GM23338 (cell line): Measurements from ENCODE around the gene SH3D21. TPM values are rescaled to one million over a fixed set of nuclear protein-coding genes. Genes with fewer than 3 reads are reported as not detected.

Source experiments
- ATAC-seq: fragments of 200-7000 bp; cut with Tn5 transposase; 3 replicates; pipeline ENCODE4 v1.9.1; 2020
- DNase-seq: peaks from one replicate; pipeline ENCODE4 v3.0.0-alpha.2; 2015; ENCODE audit warnings: low spot score
- H2AFZ ChIP-seq: fragments of 200-600 bp; sonication (generic); 2 replicates; pipeline ENCODE4 v1.8.0; 2016; ENCODE audit warnings: antibody characterized with exemption, mild to moderate bottlenecking, moderate library complexity
- H3F3A ChIP-seq: fragments of 200-600 bp; sonication (generic); replicated peaks from 2 replicates; pipeline ENCODE4 v1.8.0; 2017; ENCODE audit warnings: antibody characterized with exemption, mixed run types, low read depth
- H3K27ac ChIP-seq: fragments of 200-600 bp; sonication (generic); 2 replicates; pipeline ENCODE4 v1.6.1; 2016; ENCODE audit warnings: low read depth
- H3K27me3 ChIP-seq: fragments of 200-600 bp; sonication (generic); 2 replicates; pipeline ENCODE4 v1.8.0; 2016; ENCODE audit warnings: mild to moderate bottlenecking, mixed run types, moderate library complexity; ENCODE audit not compliant: insufficient read depth
- H3K36me3 ChIP-seq: fragments of 200-600 bp; sonication (generic); 2 replicates; pipeline ENCODE4 v1.8.0; 2016; ENCODE audit warnings: mild to moderate bottlenecking; ENCODE audit not compliant: insufficient read depth
- H3K4me1 ChIP-seq: fragments of 200-600 bp; sonication (generic); 2 replicates; pipeline ENCODE4 v1.8.0; 2016; ENCODE audit warnings: mild to moderate bottlenecking, moderate library complexity; ENCODE audit not compliant: insufficient read depth
- H3K4me2 ChIP-seq: fragments of 200-600 bp; sonication (generic); 2 replicates; pipeline ENCODE4 v1.7.1; 2017; ENCODE audit warnings: mixed run types
- H3K4me3 ChIP-seq: fragments of 200-600 bp; sonication (generic); 2 replicates; pipeline ENCODE4 v1.6.1; 2016; ENCODE audit warnings: mixed run types
- H3K79me2 ChIP-seq: fragments of 200-600 bp; sonication (generic); replicated peaks from 2 replicates; pipeline ENCODE4 v1.8.0; 2017; ENCODE audit warnings: mild to moderate bottlenecking; ENCODE audit not compliant: insufficient read depth
- H3K9me2 ChIP-seq: fragments of 200-600 bp; sonication (generic); 2 replicates; pipeline ENCODE4 v1.8.0; 2017; ENCODE audit not compliant: insufficient read depth
- H4K20me1 ChIP-seq: fragments of 200-600 bp; sonication (generic); replicated peaks from 2 replicates; pipeline ENCODE4 v1.8.0; 2017; ENCODE audit warnings: mild to moderate bottlenecking; ENCODE audit not compliant: insufficient read depth
- H3K27ac Mint-ChIP-seq: 2 replicates; pipeline ENCODE4 v1.8.0; 2020; ENCODE audit warnings: inconsistent platforms, mild to moderate bottlenecking, moderate library complexity, mixed read lengths
- H3K27me3 Mint-ChIP-seq: 3 replicates; pipeline ENCODE4 v1.8.0; 2022; ENCODE audit warnings: low read depth, mild to moderate bottlenecking, moderate library complexity, mixed read lengths, inconsistent platforms; ENCODE audit not compliant: insufficient read depth, poor library complexity
- H3K36me3 Mint-ChIP-seq: 3 replicates; pipeline ENCODE4 v1.8.0; 2021; ENCODE audit warnings: low read depth, mild to moderate bottlenecking, inconsistent platforms, moderate library complexity, mixed read lengths
- H3K4me1 Mint-ChIP-seq: 3 replicates; pipeline ENCODE4 v1.8.0; 2020; ENCODE audit warnings: mild to moderate bottlenecking, inconsistent platforms, mixed read lengths
- H3K4me3 Mint-ChIP-seq: 3 replicates; pipeline ENCODE4 v1.8.0; 2021; ENCODE audit warnings: moderate library complexity, mild to moderate bottlenecking, inconsistent platforms, mixed read lengths
- H3K9me3 Mint-ChIP-seq: 3 replicates; pipeline ENCODE4 v1.8.0; 2020; ENCODE audit warnings: moderate library complexity, mild to moderate bottlenecking, inconsistent platforms, mixed read lengths
- CREB1 ChIP-seq: fragments of 250-450 bp; sonication (Bioruptor Pico); IDR thresholded peaks from 2 replicates; pipeline ENCODE4 v1.5.0; 2020; ENCODE audit warnings: low read depth, mild to moderate bottlenecking, moderate library complexity
- JUNB ChIP-seq: IDR thresholded peaks from one replicate; pipeline ENCODE4 v1.6.1; 2016; ENCODE audit warnings: antibody characterized with exemption; ENCODE audit not compliant: unreplicated experiment
- NANOG ChIP-seq: IDR thresholded peaks from 2 replicates; pipeline ENCODE4 v1.6.1; 2016; ENCODE audit warnings: antibody characterized with exemption, borderline replicate concordance
- POLR2AphosphoS5 ChIP-seq: IDR thresholded peaks from 2 replicates; pipeline ENCODE4 v1.6.1; 2016; ENCODE audit warnings: antibody characterized with exemption, low read depth
- STAT1 ChIP-seq: IDR thresholded peaks from one replicate; pipeline ENCODE4 v1.6.1; 2016; ENCODE audit warnings: antibody characterized with exemption; ENCODE audit not compliant: unreplicated experiment
- ZNF114 ChIP-seq: fragments of 250-450 bp; sonication (Bioruptor Pico); IDR thresholded peaks from 2 replicates; pipeline ENCODE4 v1.5.0; 2020; ENCODE audit warnings: mild to moderate bottlenecking, moderate library complexity
- ZNF331 ChIP-seq: fragments of 250-450 bp; sonication (Bioruptor Pico); IDR thresholded peaks from 2 replicates; pipeline ENCODE4 v1.5.0; 2020; ENCODE audit warnings: low read depth, mild to moderate bottlenecking, moderate library complexity
- polyA plus RNA-seq: library from polyadenylated mRNA; unstranded; fragments of >200 nt; fragmentation: Nextera tagmentation; extraction: Ambion mirVana; gene quantifications from 2 replicates; pipeline ENCODE4 v1.2.1, GENCODE V29; 2016
- total RNA-seq: library from RNA; depleted of rRNA; stranded (reverse); fragments of >200 nt; shearing (Covaris generic); gene quantifications from 2 replicates; pipeline ENCODE4 v1.2.3, GENCODE V29; 2014
- TF ChIP-seq, protein P1 (sequence below): IDR thresholded peaks from one replicate; pipeline ENCODE4 v1.6.1; 2018; ENCODE audit warnings: antibody characterized with exemption; ENCODE audit not compliant: unreplicated experiment
- TF ChIP-seq, protein P2 (sequence below): fragments of 250-450 bp; sonication (Bioruptor Pico); IDR thresholded peaks from 2 replicates; pipeline ENCODE4 v1.5.0; 2020; ENCODE audit warnings: mild to moderate bottlenecking, moderate library complexity
- TF ChIP-seq, protein P3 (sequence below), 2 experiments: fragments of 200-600 bp in 1 of 2; sonication (generic) in 1 of 2; conservative IDR thresholded peaks; 2 replicates each; pipeline versions ENCODE4 v1.5.1 to v1.6.1; 2016 to 2017; ENCODE audit warnings: antibody characterized with exemption in 2 of 2, low read depth in 2 of 2, mild to moderate bottlenecking in 2 of 2, moderate library complexity in 1 of 2

The SH3D21 gene
- total and polyA plus RNA-seq, 2 experiments from 2014 or later, result 3.7 to 6.3 TPM

DNA sequence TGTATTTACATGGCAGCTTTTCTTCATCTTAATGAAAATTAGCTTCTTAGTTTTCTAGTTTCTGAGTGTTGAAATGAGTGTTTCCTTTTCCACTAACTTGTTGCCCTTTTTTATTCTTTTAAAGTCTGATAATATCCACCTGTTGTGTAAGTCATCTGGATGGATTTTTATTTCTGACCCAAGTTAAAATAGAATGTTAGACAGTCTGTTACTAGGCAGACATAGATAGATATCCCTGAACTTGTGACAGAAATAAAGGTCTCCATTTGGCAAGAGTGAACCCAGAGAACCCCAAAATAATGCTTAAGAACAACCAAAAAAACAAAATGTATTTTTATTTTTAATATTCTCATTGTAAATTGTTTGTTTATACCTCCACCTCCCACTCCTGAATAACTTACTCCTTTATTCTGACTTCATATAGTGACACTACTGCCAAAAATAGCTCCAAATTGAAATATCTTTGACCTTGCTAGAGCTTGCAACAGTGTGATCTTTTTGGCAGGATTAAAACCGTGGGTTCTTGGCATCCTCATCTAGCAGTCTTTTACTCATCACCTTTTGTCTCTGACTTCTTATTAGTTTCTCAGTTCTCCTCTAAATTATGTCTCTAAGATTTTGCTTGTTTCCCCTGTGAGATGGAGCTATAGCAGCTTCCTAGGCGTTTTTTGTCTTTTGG lies 26.9 kb upstream of the SH3D21 start:
- Mint-ChIP-seq H3K36me3 (peaks cover 25% of the 10 kb centered on the region), H3K9me3 (no peaks in the 10 kb centered on the region), H3K27ac (no peak overlapping the region), H3K27me3 (peaks cover 4% of the 10 kb centered on the region), H3K4me1 (no peaks in the 10 kb centered on the region), H3K4me3 (no peak overlapping the region)
- TF ChIP-seq JUNB (no peak), NANOG (no peak), CREB1 (no peak), ZNF331 (no peak)
- TF ChIP-seq, protein P1, sequence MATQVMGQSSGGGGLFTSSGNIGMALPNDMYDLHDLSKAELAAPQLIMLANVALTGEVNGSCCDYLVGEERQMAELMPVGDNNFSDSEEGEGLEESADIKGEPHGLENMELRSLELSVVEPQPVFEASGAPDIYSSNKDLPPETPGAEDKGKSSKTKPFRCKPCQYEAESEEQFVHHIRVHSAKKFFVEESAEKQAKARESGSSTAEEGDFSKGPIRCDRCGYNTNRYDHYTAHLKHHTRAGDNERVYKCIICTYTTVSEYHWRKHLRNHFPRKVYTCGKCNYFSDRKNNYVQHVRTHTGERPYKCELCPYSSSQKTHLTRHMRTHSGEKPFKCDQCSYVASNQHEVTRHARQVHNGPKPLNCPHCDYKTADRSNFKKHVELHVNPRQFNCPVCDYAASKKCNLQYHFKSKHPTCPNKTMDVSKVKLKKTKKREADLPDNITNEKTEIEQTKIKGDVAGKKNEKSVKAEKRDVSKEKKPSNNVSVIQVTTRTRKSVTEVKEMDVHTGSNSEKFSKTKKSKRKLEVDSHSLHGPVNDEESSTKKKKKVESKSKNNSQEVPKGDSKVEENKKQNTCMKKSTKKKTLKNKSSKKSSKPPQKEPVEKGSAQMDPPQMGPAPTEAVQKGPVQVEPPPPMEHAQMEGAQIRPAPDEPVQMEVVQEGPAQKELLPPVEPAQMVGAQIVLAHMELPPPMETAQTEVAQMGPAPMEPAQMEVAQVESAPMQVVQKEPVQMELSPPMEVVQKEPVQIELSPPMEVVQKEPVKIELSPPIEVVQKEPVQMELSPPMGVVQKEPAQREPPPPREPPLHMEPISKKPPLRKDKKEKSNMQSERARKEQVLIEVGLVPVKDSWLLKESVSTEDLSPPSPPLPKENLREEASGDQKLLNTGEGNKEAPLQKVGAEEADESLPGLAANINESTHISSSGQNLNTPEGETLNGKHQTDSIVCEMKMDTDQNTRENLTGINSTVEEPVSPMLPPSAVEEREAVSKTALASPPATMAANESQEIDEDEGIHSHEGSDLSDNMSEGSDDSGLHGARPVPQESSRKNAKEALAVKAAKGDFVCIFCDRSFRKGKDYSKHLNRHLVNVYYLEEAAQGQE, result no peak
- no peak overlapping the region for H3K4me2 ChIP-seq
- H3K79me2 ChIP-seq, result peaks cover 67% of the 10 kb centered on the region
- no peak overlapping the region for H2AFZ ChIP-seq
- ATAC-seq (no peak), DNase-seq (no peak)
- peaks cover 36% of the 10 kb centered on the region for H4K20me1 ChIP-seq
- H3K27me3 ChIP-seq, result no peaks in the 10 kb centered on the region
- H3F3A ChIP-seq, result peaks cover 7% of the 10 kb centered on the region
- peaks cover 6% of the 10 kb centered on the region; the same call in 1 of the 2 replicates for H3K36me3 ChIP-seq
- H3K9me2 ChIP-seq, result no peaks in the 10 kb centered on the region
- no peak overlapping the region for H3K4me3 ChIP-seq
- 0 out of 2 replicates have a peak overlapping the region, but pooled peaks have one; percentile 1 for H3K27ac ChIP-seq
- H3K4me1 ChIP-seq, result no peaks in the 10 kb centered on the region

DNA sequence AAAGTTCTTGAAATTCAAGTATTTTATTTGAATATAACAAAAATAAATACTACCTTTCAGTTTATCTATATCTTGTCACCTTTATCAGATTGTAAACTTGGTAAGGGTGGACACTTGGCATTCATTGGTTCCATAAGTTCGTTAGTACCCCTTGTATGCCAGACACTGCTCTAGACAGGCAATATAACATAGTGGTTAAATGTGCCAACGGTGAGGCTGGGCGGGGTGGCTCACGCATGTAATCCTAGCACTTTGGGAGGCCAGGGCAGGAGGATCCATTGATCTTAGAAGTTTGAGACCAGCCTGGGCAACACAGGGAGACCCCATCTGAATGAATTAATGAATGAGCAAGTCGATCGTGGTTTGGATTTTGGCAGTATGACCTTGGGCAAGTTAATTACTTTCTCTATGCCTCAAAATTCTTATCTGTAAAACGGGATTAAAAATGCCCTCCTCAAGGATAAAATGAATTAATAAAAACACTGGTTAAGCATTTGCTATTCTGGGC lies 26.3 kb upstream of the SH3D21 start:
- Mint-ChIP-seq H3K27ac (no peak overlapping the region), H3K4me3 (no peak overlapping the region), H3K4me1 (no peaks in the 10 kb centered on the region), H3K27me3 (peaks cover 3% of the 10 kb centered on the region), H3K36me3 (peaks cover 22% of the 10 kb centered on the region), H3K9me3 (no peaks in the 10 kb centered on the region)
- Histone ChIP-seq H3K9me2 (no peaks in the 10 kb centered on the region), H2AFZ (no peak overlapping the region), H3K79me2 (peaks cover 62% of the 10 kb centered on the region), H3K4me3 (no peak overlapping the region), H3K27me3 (no peaks in the 10 kb centered on the region), H3K36me3 (peaks cover 9% of the 10 kb centered on the region), H4K20me1 (peaks cover 36% of the 10 kb centered on the region), H3F3A (peaks cover 10% of the 10 kb centered on the region), H3K4me2 (no peak overlapping the region), H3K27ac (peak overlapping the region; percentile 51; the same call in 1 of the 2 replicates), H3K4me1 (no peaks in the 10 kb centered on the region)
- ATAC-seq (no peak), DNase-seq (no peak)
- TF ChIP-seq JUNB (no peak), POLR2AphosphoS5 (no peak), NANOG (no peak), STAT1 (no peak), ZNF114 (CRISPR knock-in tag) (no peak)
- TF ChIP-seq, protein P2, sequence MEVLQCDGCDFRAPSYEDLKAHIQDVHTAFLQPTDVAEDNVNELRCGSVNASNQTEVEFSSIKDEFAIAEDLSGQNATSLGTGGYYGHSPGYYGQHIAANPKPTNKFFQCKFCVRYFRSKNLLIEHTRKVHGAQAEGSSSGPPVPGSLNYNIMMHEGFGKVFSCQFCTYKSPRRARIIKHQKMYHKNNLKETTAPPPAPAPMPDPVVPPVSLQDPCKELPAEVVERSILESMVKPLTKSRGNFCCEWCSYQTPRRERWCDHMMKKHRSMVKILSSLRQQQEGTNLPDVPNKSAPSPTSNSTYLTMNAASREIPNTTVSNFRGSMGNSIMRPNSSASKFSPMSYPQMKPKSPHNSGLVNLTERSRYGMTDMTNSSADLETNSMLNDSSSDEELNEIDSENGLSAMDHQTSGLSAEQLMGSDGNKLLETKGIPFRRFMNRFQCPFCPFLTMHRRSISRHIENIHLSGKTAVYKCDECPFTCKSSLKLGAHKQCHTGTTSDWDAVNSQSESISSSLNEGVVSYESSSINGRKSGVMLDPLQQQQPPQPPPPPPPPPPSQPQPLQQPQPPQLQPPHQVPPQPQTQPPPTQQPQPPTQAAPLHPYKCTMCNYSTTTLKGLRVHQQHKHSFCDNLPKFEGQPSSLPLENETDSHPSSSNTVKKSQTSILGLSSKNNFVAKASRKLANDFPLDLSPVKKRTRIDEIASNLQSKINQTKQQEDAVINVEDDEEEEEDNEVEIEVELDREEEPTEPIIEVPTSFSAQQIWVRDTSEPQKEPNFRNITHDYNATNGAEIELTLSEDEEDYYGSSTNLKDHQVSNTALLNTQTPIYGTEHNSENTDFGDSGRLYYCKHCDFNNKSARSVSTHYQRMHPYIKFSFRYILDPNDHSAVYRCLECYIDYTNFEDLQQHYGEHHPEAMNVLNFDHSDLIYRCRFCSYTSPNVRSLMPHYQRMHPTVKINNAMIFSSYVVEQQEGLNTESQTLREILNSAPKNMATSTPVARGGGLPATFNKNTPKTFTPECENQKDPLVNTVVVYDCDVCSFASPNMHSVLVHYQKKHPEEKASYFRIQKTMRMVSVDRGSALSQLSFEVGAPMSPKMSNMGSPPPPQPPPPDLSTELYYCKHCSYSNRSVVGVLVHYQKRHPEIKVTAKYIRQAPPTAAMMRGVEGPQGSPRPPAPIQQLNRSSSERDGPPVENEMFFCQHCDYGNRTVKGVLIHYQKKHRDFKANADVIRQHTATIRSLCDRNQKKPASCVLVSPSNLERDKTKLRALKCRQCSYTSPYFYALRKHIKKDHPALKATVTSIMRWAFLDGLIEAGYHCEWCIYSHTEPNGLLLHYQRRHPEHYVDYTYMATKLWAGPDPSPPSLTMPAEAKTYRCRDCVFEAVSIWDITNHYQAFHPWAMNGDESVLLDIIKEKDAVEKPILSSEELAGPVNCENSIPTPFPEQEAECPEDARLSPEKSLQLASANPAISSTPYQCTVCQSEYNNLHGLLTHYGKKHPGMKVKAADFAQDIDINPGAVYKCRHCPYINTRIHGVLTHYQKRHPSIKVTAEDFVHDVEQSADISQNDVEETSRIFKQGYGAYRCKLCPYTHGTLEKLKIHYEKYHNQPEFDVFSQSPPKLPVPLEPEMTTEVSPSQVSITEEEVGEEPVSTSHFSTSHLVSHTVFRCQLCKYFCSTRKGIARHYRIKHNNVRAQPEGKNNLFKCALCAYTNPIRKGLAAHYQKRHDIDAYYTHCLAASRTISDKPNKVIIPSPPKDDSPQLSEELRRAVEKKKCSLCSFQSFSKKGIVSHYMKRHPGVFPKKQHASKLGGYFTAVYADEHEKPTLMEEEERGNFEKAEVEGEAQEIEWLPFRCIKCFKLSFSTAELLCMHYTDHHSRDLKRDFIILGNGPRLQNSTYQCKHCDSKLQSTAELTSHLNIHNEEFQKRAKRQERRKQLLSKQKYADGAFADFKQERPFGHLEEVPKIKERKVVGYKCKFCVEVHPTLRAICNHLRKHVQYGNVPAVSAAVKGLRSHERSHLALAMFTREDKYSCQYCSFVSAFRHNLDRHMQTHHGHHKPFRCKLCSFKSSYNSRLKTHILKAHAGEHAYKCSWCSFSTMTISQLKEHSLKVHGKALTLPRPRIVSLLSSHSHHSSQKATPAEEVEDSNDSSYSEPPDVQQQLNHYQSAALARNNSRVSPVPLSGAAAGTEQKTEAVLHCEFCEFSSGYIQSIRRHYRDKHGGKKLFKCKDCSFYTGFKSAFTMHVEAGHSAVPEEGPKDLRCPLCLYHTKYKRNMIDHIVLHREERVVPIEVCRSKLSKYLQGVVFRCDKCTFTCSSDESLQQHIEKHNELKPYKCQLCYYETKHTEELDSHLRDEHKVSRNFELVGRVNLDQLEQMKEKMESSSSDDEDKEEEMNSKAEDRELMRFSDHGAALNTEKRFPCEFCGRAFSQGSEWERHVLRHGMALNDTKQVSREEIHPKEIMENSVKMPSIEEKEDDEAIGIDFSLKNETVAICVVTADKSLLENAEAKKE (CRISPR knock-in tag), result no peak
- TF ChIP-seq, protein P3, sequence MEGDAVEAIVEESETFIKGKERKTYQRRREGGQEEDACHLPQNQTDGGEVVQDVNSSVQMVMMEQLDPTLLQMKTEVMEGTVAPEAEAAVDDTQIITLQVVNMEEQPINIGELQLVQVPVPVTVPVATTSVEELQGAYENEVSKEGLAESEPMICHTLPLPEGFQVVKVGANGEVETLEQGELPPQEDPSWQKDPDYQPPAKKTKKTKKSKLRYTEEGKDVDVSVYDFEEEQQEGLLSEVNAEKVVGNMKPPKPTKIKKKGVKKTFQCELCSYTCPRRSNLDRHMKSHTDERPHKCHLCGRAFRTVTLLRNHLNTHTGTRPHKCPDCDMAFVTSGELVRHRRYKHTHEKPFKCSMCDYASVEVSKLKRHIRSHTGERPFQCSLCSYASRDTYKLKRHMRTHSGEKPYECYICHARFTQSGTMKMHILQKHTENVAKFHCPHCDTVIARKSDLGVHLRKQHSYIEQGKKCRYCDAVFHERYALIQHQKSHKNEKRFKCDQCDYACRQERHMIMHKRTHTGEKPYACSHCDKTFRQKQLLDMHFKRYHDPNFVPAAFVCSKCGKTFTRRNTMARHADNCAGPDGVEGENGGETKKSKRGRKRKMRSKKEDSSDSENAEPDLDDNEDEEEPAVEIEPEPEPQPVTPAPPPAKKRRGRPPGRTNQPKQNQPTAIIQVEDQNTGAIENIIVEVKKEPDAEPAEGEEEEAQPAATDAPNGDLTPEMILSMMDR (conservative IDR thresholded peaks at IDR 0.05; ENCODE audit: low read depth in 2 of 2), result no peak
